ENCODE measurements around the gene TCOF1.

Gene TCOF1

GRCh38 chr5:150322202-150322601, 35.3 kb upstream of the TCOF1 start:
- DNase-seq (ENCODE audit: low read depth, low spot score): peak; percentile 26

- no peak for DNase-seq (ENCODE audit: low read depth, low spot score)
These were observed 34.4 kb upstream of the TCOF1 start for GRCh38 chr5:150323092-150323491.

- DNase-seq (ENCODE audit: low read depth, low spot score): no peak
These were observed 33.7 kb upstream of the TCOF1 start for GRCh38 chr5:150323819-150324218.

GRCh38 chr5:150325426-150325825, 32.1 kb upstream of the TCOF1 start:
- no peak for DNase-seq (ENCODE audit: low read depth, low spot score)

- DNase-seq (ENCODE audit: low read depth, low spot score): no peak
These were observed 30.8 kb upstream of the TCOF1 start for GRCh38 chr5:150326707-150327106.

- no peak for DNase-seq (ENCODE audit: low read depth, low spot score)
These were observed 30.4 kb upstream of the TCOF1 start for GRCh38 chr5:150327139-150327538.

- DNase-seq (ENCODE audit: low read depth, low spot score): no peak
These were observed 29.0 kb upstream of the TCOF1 start for GRCh38 chr5:150328515-150328914.

- no peak for DNase-seq (ENCODE audit: low read depth, low spot score)
These were observed 28.5 kb upstream of the TCOF1 start for GRCh38 chr5:150329038-150329437.

- no peak for DNase-seq (ENCODE audit: low read depth, low spot score)
These were observed 27.3 kb upstream of the TCOF1 start for GRCh38 chr5:150329881-150330876.

- DNase-seq (ENCODE audit: low read depth, low spot score): no peak
These were observed 24.1 kb upstream of the TCOF1 start for GRCh38 chr5:150333400-150333799.

GRCh38 chr5:150335778-150336177, 21.7 kb upstream of the TCOF1 start:
- no peak for DNase-seq (ENCODE audit: low read depth, low spot score)

GRCh38 chr5:150338546-150338945, 19.0 kb upstream of the TCOF1 start:
- no peak for DNase-seq (ENCODE audit: low read depth, low spot score)

- no peak for DNase-seq (ENCODE audit: low read depth, low spot score)
These were observed 18.3 kb upstream of the TCOF1 start for GRCh38 chr5:150339165-150339564.

GRCh38 chr5:150339841-150340240, 17.7 kb upstream of the TCOF1 start:
- DNase-seq (ENCODE audit: low read depth, low spot score): no peak

GRCh38 chr5:150340614-150341255, 16.8 kb upstream of the TCOF1 start:
- no peak for DNase-seq (ENCODE audit: low read depth, low spot score)

- DNase-seq (ENCODE audit: low read depth, low spot score): no peak
These were observed 16.2 kb upstream of the TCOF1 start for GRCh38 chr5:150341331-150341730.

GRCh38 chr5:150341989-150342388, 15.5 kb upstream of the TCOF1 start:
- DNase-seq (ENCODE audit: low read depth, low spot score): no peak

- no peak for DNase-seq (ENCODE audit: low read depth, low spot score)
These were observed 14.9 kb upstream of the TCOF1 start for GRCh38 chr5:150342583-150342982.

- DNase-seq (ENCODE audit: low read depth, low spot score): no peak
These were observed 13.4 kb upstream of the TCOF1 start for GRCh38 chr5:150343994-150344631.

GRCh38 chr5:150345716-150346115, 11.8 kb upstream of the TCOF1 start:
- peak; percentile 17 for DNase-seq (ENCODE audit: low read depth, low spot score)

GRCh38 chr5:150346592-150346991, 10.9 kb upstream of the TCOF1 start:
- no peak for DNase-seq (ENCODE audit: low read depth, low spot score)

GRCh38 chr5:150347003-150347402, 10.5 kb upstream of the TCOF1 start:
- DNase-seq (ENCODE audit: low read depth, low spot score): no peak
